Parathyroid adenoma (tissue), 2 donors: ENCODE data around the gene WFDC5.

Experiments
- H2AFZ ChIP-seq: fragments of 300-600 bp; sonication (generic); one replicate; pipeline ENCODE4 v1.7.0; 2017; ENCODE audit warnings: antibody characterized with exemption, mild to moderate bottlenecking
- H3K27ac ChIP-seq: fragments of 300-600 bp; sonication (generic); one replicate; pipeline ENCODE4 v1.7.0; 2017
- H3K27me3 ChIP-seq: fragments of 300-600 bp; sonication (generic); one replicate; pipeline ENCODE4 v1.7.0; 2017; ENCODE audit warnings: low read length; ENCODE audit not compliant: control insufficient read depth, insufficient read depth
- H3K36me3 ChIP-seq: fragments of 300-600 bp; sonication (generic); one replicate; pipeline ENCODE4 v1.7.0; 2017; ENCODE audit warnings: low read length; ENCODE audit not compliant: control insufficient read depth, insufficient read depth
- H3K4me1 ChIP-seq: fragments of 300-600 bp; sonication (generic); one replicate; pipeline ENCODE4 v1.7.0; 2017; ENCODE audit warnings: control low read depth
- H3K4me2 ChIP-seq: fragments of 300-600 bp; sonication (generic); one replicate; pipeline ENCODE4 v1.7.0; 2017; ENCODE audit warnings: low read length
- H3K4me3 ChIP-seq: fragments of 300-600 bp; sonication (generic); one replicate; pipeline ENCODE4 v1.7.0; 2017; ENCODE audit warnings: low read depth, low read length
- H3K79me2 ChIP-seq: fragments of 300-600 bp; sonication (generic); one replicate; pipeline ENCODE4 v1.7.0; 2017; ENCODE audit warnings: control low read depth
- H3K9ac ChIP-seq: fragments of 300-600 bp; sonication (generic); one replicate; pipeline ENCODE4 v1.7.0; 2017; ENCODE audit warnings: mild to moderate bottlenecking
- H3K9me3 ChIP-seq: fragments of 300-600 bp; sonication (generic); one replicate; pipeline ENCODE4 v1.7.0; 2017; ENCODE audit warnings: low read length; ENCODE audit not compliant: control insufficient read depth
- CTCF ChIP-seq: fragments of 300-600 bp; sonication (generic); IDR thresholded peaks from one replicate; pipeline ENCODE4 v1.7.0; 2017; ENCODE audit warnings: antibody characterized with exemption, mild to moderate bottlenecking
- donor health status: primary hyperparathyroidism.

The WFDC5 gene

GRCh38 chr20:45154183-45154582 lies 39.2 kb upstream of the WFDC5 start:
- H2AFZ ChIP-seq: no peak overlapping the region
- no peaks in the 10 kb centered on the region for H3K79me2 ChIP-seq
- no peaks in the 10 kb centered on the region for H3K9me3 ChIP-seq
- H3K9ac ChIP-seq: no peak overlapping the region
- no peaks in the 10 kb centered on the region for H3K27me3 ChIP-seq
- no peak overlapping the region for H3K4me2 ChIP-seq
- H3K27ac ChIP-seq: no peak overlapping the region
- no peaks in the 10 kb centered on the region for H3K36me3 ChIP-seq
- TF ChIP-seq CTCF: no peak
- H3K4me1 ChIP-seq: no peaks in the 10 kb centered on the region
- H3K4me3 ChIP-seq: no peak overlapping the region

GRCh38 chr20:45153752-45154151 lies 38.8 kb upstream of the WFDC5 start:
- no peaks in the 10 kb centered on the region for H3K36me3 ChIP-seq
- no peak overlapping the region for H3K9ac ChIP-seq

GRCh38 chr20:45153147-45153546 lies 38.2 kb upstream of the WFDC5 start:
- no peaks in the 10 kb centered on the region for H3K27me3 ChIP-seq
- no peaks in the 10 kb centered on the region for H3K36me3 ChIP-seq
- no peaks in the 10 kb centered on the region for H3K4me1 ChIP-seq
- TF ChIP-seq CTCF: no peak
- no peak overlapping the region for H3K4me3 ChIP-seq
- no peaks in the 10 kb centered on the region for H3K79me2 ChIP-seq
- H3K9ac ChIP-seq: no peak overlapping the region
- H3K9me3 ChIP-seq: no peaks in the 10 kb centered on the region
- no peak overlapping the region for H3K27ac ChIP-seq
- no peak overlapping the region for H3K4me2 ChIP-seq
- H2AFZ ChIP-seq: no peak overlapping the region

More at GRCh38 chr20:45153752-45154151, 38.8 kb upstream of the WFDC5 start:
- TF ChIP-seq CTCF: no peak
- H3K4me1 ChIP-seq: no peaks in the 10 kb centered on the region
- H3K9me3 ChIP-seq: no peaks in the 10 kb centered on the region
- H3K27me3 ChIP-seq: no peaks in the 10 kb centered on the region
- no peak overlapping the region for H2AFZ ChIP-seq
- H3K4me3 ChIP-seq: no peak overlapping the region
- H3K4me2 ChIP-seq: no peak overlapping the region
- no peak overlapping the region for H3K27ac ChIP-seq
- no peaks in the 10 kb centered on the region for H3K79me2 ChIP-seq

GRCh38 chr20:45152405-45152804 lies 37.4 kb upstream of the WFDC5 start:
- H2AFZ ChIP-seq: no peak overlapping the region
- no peak overlapping the region for H3K9ac ChIP-seq
- H3K36me3 ChIP-seq: no peaks in the 10 kb centered on the region
- no peaks in the 10 kb centered on the region for H3K4me1 ChIP-seq
- H3K4me2 ChIP-seq: no peak overlapping the region
- no peak overlapping the region for H3K4me3 ChIP-seq
- H3K79me2 ChIP-seq: no peaks in the 10 kb centered on the region
- H3K27me3 ChIP-seq: no peaks in the 10 kb centered on the region
- no peaks in the 10 kb centered on the region for H3K9me3 ChIP-seq
- no peak for TF ChIP-seq CTCF
- no peak overlapping the region for H3K27ac ChIP-seq

GRCh38 chr20:45149062-45149461 lies 34.1 kb upstream of the WFDC5 start:
- no peaks in the 10 kb centered on the region for H3K9me3 ChIP-seq
- no peak overlapping the region for H3K4me3 ChIP-seq
- H3K4me2 ChIP-seq: no peak overlapping the region
- H3K36me3 ChIP-seq: no peaks in the 10 kb centered on the region
- TF ChIP-seq CTCF: no peak
- H3K4me1 ChIP-seq: no peaks in the 10 kb centered on the region
- no peak overlapping the region for H2AFZ ChIP-seq
- no peak overlapping the region for H3K9ac ChIP-seq
- H3K27me3 ChIP-seq: no peaks in the 10 kb centered on the region
- no peaks in the 10 kb centered on the region for H3K79me2 ChIP-seq
- no peak overlapping the region for H3K27ac ChIP-seq
